SK-N-SH (cell line): ENCODE measurements around the gene HHIPL1. TPM values are rescaled to one million over a fixed set of nuclear protein-coding genes. Genes with fewer than 3 reads are reported as not detected.

Experiments
- CTCF ChIA-PET: fragments of 300-600, 350-600 bp; formaldehyde crosslinking; extraction: SDS; loops from one replicate; lab custom pipeline; 2021; lab: Yijun Ruan, JAX
- POLR2A ChIA-PET: fragments of 350-600 bp; sonication (Branson Sonifier 250); formaldehyde crosslinking; extraction: SDS; loops from one replicate; lab custom pipeline; 2020; ENCODE audit warnings: antibody characterized with exemption, inconsistent platforms; lab: Yijun Ruan, JAX
- DNase-seq: peaks from one replicate; pipeline ENCODE4 v3.0.0; 2012
- H2AFZ ChIP-seq: fragments of 200-600 bp; sonication (generic); 2 replicates; pipeline ENCODE4 v1.8.1; 2016; ENCODE audit warnings: antibody characterized with exemption, mild to moderate bottlenecking, low read depth
- H3F3A ChIP-seq: fragments of 200-600 bp; sonication (generic); replicated peaks from 2 replicates; pipeline ENCODE3; 2016; ENCODE audit warnings: antibody characterized with exemption, mild to moderate bottlenecking; ENCODE audit not compliant: insufficient read depth
- H3K27ac ChIP-seq, 2 experiments: fragments of 200-500 bp in 1 of 2; fragments of 200-600 bp in 1 of 2; sonication (Bioruptor generic) in 1 of 2; sonication (generic), shearing (Covaris generic) in 1 of 2; 2 replicates each; pipeline versions ENCODE4 v1.5.1 to v1.6.1; 2014 to 2016; ENCODE audit warnings: low read depth in 2 of 2, inconsistent platforms in 1 of 2, low read length in 1 of 2, mild to moderate bottlenecking in 1 of 2, mixed read lengths in 1 of 2
- H3K27me3 ChIP-seq: fragments of 200-600 bp; sonication (generic), shearing (Covaris generic); 2 replicates; pipeline ENCODE4 v1.6.1; 2016; ENCODE audit warnings: mixed run types; ENCODE audit not compliant: insufficient read depth
- H3K36me3 ChIP-seq, 2 experiments: fragments of 200-500 bp in 1 of 2; fragments of 200-600 bp in 1 of 2; sonication (Bioruptor generic) in 1 of 2; sonication (generic) in 1 of 2; replicated peaks in 1 of 2; 2 replicates each; pipeline versions ENCODE3 to v1.5.1; 2014 to 2016; ENCODE audit warnings: low read length in 1 of 2, mild to moderate bottlenecking in 1 of 2; ENCODE audit not compliant: insufficient read depth in 2 of 2, control insufficient read depth in 1 of 2
- H3K4me1 ChIP-seq, 2 experiments: fragments of 200-500 bp in 1 of 2; fragments of 200-600 bp in 1 of 2; sonication (Bioruptor generic) in 1 of 2; sonication (generic), shearing (Covaris generic) in 1 of 2; 2 replicates each; pipeline versions ENCODE4 v1.5.1 to v1.6.1; 2014 to 2016; ENCODE audit warnings: low read depth in 1 of 2, low read length in 1 of 2, mixed run types in 1 of 2; ENCODE audit not compliant: insufficient read depth in 2 of 2, control insufficient read depth in 1 of 2
- H3K4me2 ChIP-seq: fragments of 200-600 bp; sonication (generic), shearing (Covaris generic); 2 replicates; pipeline ENCODE4 v1.6.1; 2017; ENCODE audit warnings: mixed run types
- H3K4me3 ChIP-seq, 2 experiments: fragments of 200-500 bp in 1 of 2; fragments of 200-600 bp in 1 of 2; sonication (Bioruptor generic) in 1 of 2; sonication (generic), shearing (Covaris generic) in 1 of 2; 2 replicates each; pipeline versions ENCODE4 v1.5.1 to v1.8.1; 2014 to 2016; ENCODE audit warnings: low read depth in 2 of 2, inconsistent platforms in 1 of 2, low read length in 1 of 2, mild to moderate bottlenecking in 1 of 2, mixed read lengths in 1 of 2, moderate library complexity in 1 of 2
- H3K79me2 ChIP-seq: fragments of 200-600 bp; sonication (generic); 2 replicates; pipeline ENCODE4 v1.8.1; 2017; ENCODE audit warnings: mild to moderate bottlenecking; ENCODE audit not compliant: insufficient read depth
- H3K9ac ChIP-seq: fragments of 200-600 bp; sonication (generic); 2 replicates; pipeline ENCODE4 v1.6.1; 2017; ENCODE audit warnings: mixed run types
- H3K9me2 ChIP-seq: fragments of 200-600 bp; sonication (generic); 2 replicates; pipeline ENCODE4 v1.6.1; 2017; ENCODE audit warnings: mixed run types
- H3K9me3 ChIP-seq: fragments of 200-600 bp; sonication (generic); 2 replicates; pipeline ENCODE4 v1.6.1; 2017; ENCODE audit warnings: mixed run types, mild to moderate bottlenecking, moderate library complexity
- H4K20me1 ChIP-seq: fragments of 200-600 bp; sonication (generic); 2 replicates; pipeline ENCODE4 v1.6.1; 2017; ENCODE audit warnings: mild to moderate bottlenecking, mixed run types; ENCODE audit not compliant: insufficient read depth
- CHD2 ChIP-seq: fragments of 150-350 bp; IDR thresholded peaks from 2 replicates; pipeline ENCODE4 v1.6.1; 2018; ENCODE audit warnings: low read length; ENCODE audit not compliant: partially characterized antibody
- EP300 ChIP-seq, 2 experiments: IDR thresholded peaks; 2 replicates each; pipeline versions ENCODE4 v1.4.0 to v1.6.1; 2012; ENCODE audit warnings: borderline replicate concordance in 1 of 2, low read depth in 1 of 2, low read length in 1 of 2
- EZH2phosphoT487 ChIP-seq: fragments of 200-600 bp; sonication (generic); IDR thresholded peaks from 2 replicates; pipeline ENCODE4 v1.6.1; 2017; ENCODE audit warnings: low read depth, mixed run types, mild to moderate bottlenecking, antibody characterized with exemption, moderate library complexity, borderline replicate concordance
- FOXJ3 ChIP-seq: sonication (generic); formaldehyde crosslinking; IDR thresholded peaks from 2 replicates; pipeline ENCODE4 v1.5.1; 2020; ENCODE audit warnings: mild to moderate bottlenecking, missing genetic modification reagents
- FOXM1 ChIP-seq: IDR thresholded peaks from 2 replicates; pipeline ENCODE4 v1.4.0; 2012; ENCODE audit warnings: low read depth, mild to moderate bottlenecking
- GABPA ChIP-seq: IDR thresholded peaks from 2 replicates; pipeline ENCODE4 v1.4.0; 2012; ENCODE audit warnings: low read depth, mild to moderate bottlenecking
- JUND ChIP-seq: IDR thresholded peaks from 2 replicates; pipeline ENCODE4 v1.4.0; 2012
- RAD21 ChIP-seq: IDR thresholded peaks from 2 replicates; pipeline ENCODE4 v1.6.1; 2012; ENCODE audit warnings: mild to moderate bottlenecking, low read length
- RCOR1 ChIP-seq: fragments of 150-350 bp; IDR thresholded peaks from 2 replicates; pipeline ENCODE4 v1.6.1; 2017; ENCODE audit warnings: antibody characterized with exemption, low read length
- RFX5 ChIP-seq: IDR thresholded peaks from 2 replicates; pipeline ENCODE4 v1.6.1; 2012; ENCODE audit warnings: mild to moderate bottlenecking, improper control_type of control experiment, low read length
- SMC3 ChIP-seq: IDR thresholded peaks from 2 replicates; pipeline ENCODE4 v1.6.1; 2012; ENCODE audit warnings: low read depth, low read length, improper control_type of control experiment
- TEAD4 ChIP-seq: IDR thresholded peaks from 2 replicates; pipeline ENCODE4 v1.4.0; 2012; ENCODE audit warnings: mild to moderate bottlenecking, borderline replicate concordance; ENCODE audit not compliant: insufficient read depth
- YY1 ChIP-seq: IDR thresholded peaks from 2 replicates; pipeline ENCODE4 v1.4.0; 2012; ENCODE audit warnings: low read depth, mild to moderate bottlenecking
- WGBS: methylation state at CpG from one replicate; pipeline ENCODE4 v1.1.6; 2017; ENCODE audit warnings: low lambda C conversion rate; 5-methylcytosine and 5-hydroxymethylcytosine counted together
- polyA plus RNA-seq, 3 experiments: library from polyadenylated mRNA; depleted of rRNA; stranded (reverse); fragments of >200 nt; gene quantifications; 2 replicates each; pipeline ENCODE4 v1.2.3, GENCODE V29; 2012
- TF ChIP-seq, protein P1 (sequence below): IDR thresholded peaks from 2 replicates; pipeline ENCODE4 v1.4.0; 2012; ENCODE audit warnings: low read depth, borderline replicate concordance
- TF ChIP-seq, protein P2 (sequence below): IDR thresholded peaks from 2 replicates; pipeline ENCODE4; 2012
- TF ChIP-seq, protein P3 (sequence below): IDR thresholded peaks from 2 replicates; pipeline ENCODE4 v1.6.1; 2012; ENCODE audit warnings: mild to moderate bottlenecking, low read depth, low read length, moderate library complexity

The HHIPL1 gene
- polyA plus RNA-seq, 1 of the 3 experiments (the other 2 are of a cell fraction), result 0.02 TPM

DNA sequence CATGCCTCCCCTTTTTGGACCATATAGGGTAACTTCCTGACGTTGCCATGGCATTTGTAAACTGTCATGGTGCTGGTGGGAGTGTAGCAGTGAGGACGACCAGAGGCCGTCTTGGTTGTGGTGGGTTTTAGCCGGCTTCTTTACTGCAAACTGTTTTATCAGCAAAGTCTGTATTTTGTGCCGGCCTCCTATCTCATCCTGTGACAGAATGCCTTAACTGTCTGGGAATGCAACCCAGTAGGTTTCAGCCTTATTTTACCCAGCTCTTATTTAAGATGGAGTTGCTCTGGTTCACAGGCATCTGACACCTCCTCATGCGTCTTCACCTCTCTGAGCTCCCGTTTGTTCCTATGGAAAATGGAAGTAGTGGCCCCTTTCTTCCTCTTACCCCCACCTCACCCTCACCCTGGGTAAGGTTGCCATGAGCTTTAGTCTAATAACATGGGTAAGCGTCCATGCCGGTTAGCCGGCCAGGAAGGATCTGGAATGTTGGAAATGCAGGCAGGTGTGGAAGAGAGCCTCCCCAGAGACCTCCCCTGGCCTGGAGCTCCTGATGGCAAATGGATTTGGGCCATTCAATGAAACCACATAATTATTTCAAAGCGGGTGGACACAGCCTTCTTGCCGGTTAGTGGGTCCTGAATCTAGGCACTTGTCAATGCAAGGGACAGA is 18.6 kb downstream of the HHIPL1 start:
- POLR2A ChIA-PET, result no interaction called here
- no peak overlapping the region for H3K27ac ChIP-seq
- no peaks in the 10 kb centered on the region for H3K79me2 ChIP-seq
- DNase-seq, result no peak
- no peak overlapping the region for H3K9ac ChIP-seq
- no peaks in the 10 kb centered on the region for H3K4me1 ChIP-seq
- no peak overlapping the region for H3K4me3 ChIP-seq
- TF ChIP-seq RAD21, result no peak
- no peak for TF ChIP-seq SMC3
- TF ChIP-seq, protein P1, sequence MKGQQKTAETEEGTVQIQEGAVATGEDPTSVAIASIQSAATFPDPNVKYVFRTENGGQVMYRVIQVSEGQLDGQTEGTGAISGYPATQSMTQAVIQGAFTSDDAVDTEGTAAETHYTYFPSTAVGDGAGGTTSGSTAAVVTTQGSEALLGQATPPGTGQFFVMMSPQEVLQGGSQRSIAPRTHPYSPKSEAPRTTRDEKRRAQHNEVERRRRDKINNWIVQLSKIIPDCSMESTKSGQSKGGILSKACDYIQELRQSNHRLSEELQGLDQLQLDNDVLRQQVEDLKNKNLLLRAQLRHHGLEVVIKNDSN, result no peak
- no peak for TF ChIP-seq TEAD4
- TF ChIP-seq EZH2phosphoT487, result no peak
- no peak for TF ChIP-seq GABPA
- no peak for TF ChIP-seq CHD2
- TF ChIP-seq RCOR1, result no peak
- no peaks in the 10 kb centered on the region for H3F3A ChIP-seq
- CTCF ChIA-PET, result interaction anchor here (0.9 kb wide), 2 partner anchors 13 to 35 kb away, joined by 3 read pairs; no protein-coding TSS in a partner anchor
- H3K36me3 ChIP-seq, result no peaks in the 10 kb centered on the region
- no peaks in the 10 kb centered on the region for H3K9me3 ChIP-seq
- H3K4me2 ChIP-seq, result no peak overlapping the region
- H3K9me2 ChIP-seq, result no peaks in the 10 kb centered on the region
- no peaks in the 10 kb centered on the region for H3K27me3 ChIP-seq
- no peak overlapping the region for H2AFZ ChIP-seq
- 82% methylated on average over 12 of the region's 12 CpGs for WGBS
- H4K20me1 ChIP-seq, result no peaks in the 10 kb centered on the region

DNA sequence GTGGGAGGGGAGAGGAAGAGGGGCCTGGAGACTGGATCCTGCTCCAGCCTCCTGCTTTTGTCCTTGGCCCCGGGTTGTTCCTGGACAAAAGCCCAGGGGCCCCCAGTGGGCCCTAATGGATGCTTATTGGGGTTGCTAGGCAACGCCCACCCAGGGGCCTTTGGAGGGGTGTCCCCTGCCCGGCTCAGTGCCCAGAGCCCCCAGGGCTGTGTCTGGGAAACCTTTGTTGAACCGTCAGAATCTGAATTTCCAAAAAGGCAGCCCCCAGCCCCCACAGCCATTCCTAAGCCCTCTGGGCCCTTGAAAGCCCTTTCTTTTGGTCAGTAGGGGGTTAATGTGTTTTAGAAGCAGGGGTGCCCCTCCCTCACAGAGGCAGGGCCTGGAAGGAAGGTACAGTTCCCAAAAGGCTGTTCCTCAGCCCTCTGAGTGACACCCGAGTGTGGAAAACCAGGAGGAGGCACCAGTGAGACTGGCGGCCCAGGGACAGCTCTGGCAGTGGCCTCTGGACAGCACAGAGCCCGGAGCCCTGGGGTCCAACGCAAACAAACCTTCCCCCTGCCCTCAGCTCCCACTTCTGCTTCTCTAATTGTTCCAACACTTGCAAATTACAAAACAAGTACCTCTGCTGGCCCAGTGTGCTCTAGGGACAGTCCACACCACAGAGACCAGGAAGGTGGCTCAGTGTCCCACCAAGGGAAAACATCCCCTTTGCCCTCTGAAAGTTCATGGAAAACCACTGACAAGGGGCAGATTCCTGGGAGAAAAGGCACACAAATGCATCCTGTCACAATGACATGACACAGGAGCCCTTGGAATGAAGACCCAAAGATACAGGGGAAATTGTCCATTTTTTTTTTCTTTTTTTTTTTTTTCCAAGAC is 19.4 kb downstream of the HHIPL1 start:
- H3K4me1 ChIP-seq, result no peaks in the 10 kb centered on the region
- no peak for DNase-seq
- no peak overlapping the region for H3K9ac ChIP-seq
- CTCF ChIA-PET, result interaction anchor here (0.9 to 1.1 kb wide), 3 partner anchors 13 to 146 kb away, joined by 3 read pairs; no protein-coding TSS in a partner anchor
- no peak overlapping the region for H3K27ac ChIP-seq
- WGBS, result 58% methylated on average over 4 of the region's 8 CpGs
- H3F3A ChIP-seq, result no peaks in the 10 kb centered on the region
- no peak overlapping the region for H3K4me2 ChIP-seq
- no peak overlapping the region for H2AFZ ChIP-seq
- no peaks in the 10 kb centered on the region for H3K9me2 ChIP-seq
- no peaks in the 10 kb centered on the region for H3K27me3 ChIP-seq
- H3K79me2 ChIP-seq, result no peaks in the 10 kb centered on the region
- H3K9me3 ChIP-seq, result no peaks in the 10 kb centered on the region
- POLR2A ChIA-PET, result no interaction called here
- H3K4me3 ChIP-seq, result no peak overlapping the region
- H4K20me1 ChIP-seq, result no peaks in the 10 kb centered on the region
- H3K36me3 ChIP-seq, result no peaks in the 10 kb centered on the region
- TF ChIP-seq RCOR1 (no peak), RFX5 (no peak), EP300 (IDR thresholded peaks at IDR 0.05; ENCODE audit: borderline replicate concordance in 1 of 2, low read depth in 1 of 2, low read length in 1 of 2) (no peak), FOXJ3 (CRISPR knock-in tag) (no peak), SMC3 (no peak), JUND (no peak), CHD2 (no peak), FOXM1 (no peak), YY1 (no peak), EZH2phosphoT487 (no peak)
- TF ChIP-seq, protein P2, sequence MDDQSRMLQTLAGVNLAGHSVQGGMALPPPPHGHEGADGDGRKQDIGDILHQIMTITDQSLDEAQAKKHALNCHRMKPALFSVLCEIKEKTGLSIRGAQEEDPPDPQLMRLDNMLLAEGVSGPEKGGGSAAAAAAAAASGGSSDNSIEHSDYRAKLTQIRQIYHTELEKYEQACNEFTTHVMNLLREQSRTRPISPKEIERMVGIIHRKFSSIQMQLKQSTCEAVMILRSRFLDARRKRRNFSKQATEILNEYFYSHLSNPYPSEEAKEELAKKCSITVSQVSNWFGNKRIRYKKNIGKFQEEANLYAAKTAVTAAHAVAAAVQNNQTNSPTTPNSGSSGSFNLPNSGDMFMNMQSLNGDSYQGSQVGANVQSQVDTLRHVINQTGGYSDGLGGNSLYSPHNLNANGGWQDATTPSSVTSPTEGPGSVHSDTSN, result no peak
- TF ChIP-seq, protein P1, result no peak
- TF ChIP-seq, protein P3, sequence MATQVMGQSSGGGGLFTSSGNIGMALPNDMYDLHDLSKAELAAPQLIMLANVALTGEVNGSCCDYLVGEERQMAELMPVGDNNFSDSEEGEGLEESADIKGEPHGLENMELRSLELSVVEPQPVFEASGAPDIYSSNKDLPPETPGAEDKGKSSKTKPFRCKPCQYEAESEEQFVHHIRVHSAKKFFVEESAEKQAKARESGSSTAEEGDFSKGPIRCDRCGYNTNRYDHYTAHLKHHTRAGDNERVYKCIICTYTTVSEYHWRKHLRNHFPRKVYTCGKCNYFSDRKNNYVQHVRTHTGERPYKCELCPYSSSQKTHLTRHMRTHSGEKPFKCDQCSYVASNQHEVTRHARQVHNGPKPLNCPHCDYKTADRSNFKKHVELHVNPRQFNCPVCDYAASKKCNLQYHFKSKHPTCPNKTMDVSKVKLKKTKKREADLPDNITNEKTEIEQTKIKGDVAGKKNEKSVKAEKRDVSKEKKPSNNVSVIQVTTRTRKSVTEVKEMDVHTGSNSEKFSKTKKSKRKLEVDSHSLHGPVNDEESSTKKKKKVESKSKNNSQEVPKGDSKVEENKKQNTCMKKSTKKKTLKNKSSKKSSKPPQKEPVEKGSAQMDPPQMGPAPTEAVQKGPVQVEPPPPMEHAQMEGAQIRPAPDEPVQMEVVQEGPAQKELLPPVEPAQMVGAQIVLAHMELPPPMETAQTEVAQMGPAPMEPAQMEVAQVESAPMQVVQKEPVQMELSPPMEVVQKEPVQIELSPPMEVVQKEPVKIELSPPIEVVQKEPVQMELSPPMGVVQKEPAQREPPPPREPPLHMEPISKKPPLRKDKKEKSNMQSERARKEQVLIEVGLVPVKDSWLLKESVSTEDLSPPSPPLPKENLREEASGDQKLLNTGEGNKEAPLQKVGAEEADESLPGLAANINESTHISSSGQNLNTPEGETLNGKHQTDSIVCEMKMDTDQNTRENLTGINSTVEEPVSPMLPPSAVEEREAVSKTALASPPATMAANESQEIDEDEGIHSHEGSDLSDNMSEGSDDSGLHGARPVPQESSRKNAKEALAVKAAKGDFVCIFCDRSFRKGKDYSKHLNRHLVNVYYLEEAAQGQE, result no peak
